ENCODE results near the gene PHLDB3. TPM values are rescaled to one million over a fixed set of nuclear protein-coding genes. Genes with fewer than 3 reads are reported as not detected.
"Not testable (repeated sequence)": the region's sequence is repeated elsewhere in the genome, so short reads cannot be mapped to it uniquely, and the experiment has no call there.

The PHLDB3 gene
- total RNA-seq, 1 experiment from 2014 or later: 33.1 TPM

- intact Hi-C loops (cut with micrococcal nuclease; ENCODE audit: unreplicated experiment): loop anchor here (5.0 to 10.0 kb wide), 2 partner anchors 58 to 210 kb away; partner anchors contain the start of gene PHLDB3
- POLR2A ChIA-PET: no interaction called here
Measured at GRCh38 chr19:43444531-43445287, 59.8 kb downstream of the PHLDB3 start.

DNA sequence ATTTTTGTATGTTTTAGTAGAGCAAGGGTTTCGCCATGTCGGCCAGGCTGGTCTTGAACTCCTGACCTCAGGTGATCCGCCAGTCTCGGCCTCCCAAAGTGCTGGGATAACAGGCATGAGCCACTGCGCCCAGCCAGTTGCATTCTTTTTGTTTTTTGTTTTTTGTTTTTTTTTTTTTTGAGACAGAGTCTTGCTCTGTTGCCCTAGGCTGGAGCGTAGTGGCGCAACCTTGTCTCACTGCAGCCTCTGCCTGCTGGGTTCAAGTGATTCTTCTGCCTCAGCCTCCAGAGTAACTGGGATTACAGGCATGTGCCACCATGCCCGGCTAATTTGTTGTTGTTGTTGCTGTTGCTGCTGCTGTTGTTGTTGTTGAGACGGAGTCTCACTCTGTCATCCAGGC, 60.5 kb downstream of the PHLDB3 start:
- H3K4me1 Mint-ChIP-seq (ENCODE audit: low read depth, unreplicated experiment); H3K9me3 Mint-ChIP-seq (ENCODE audit: unreplicated experiment); H3K4me3 Mint-ChIP-seq (ENCODE audit: unreplicated experiment); H3K36me3 Mint-ChIP-seq (ENCODE audit: insufficient read depth, unreplicated experiment); H3K9me3 ChIP-seq; H3K27ac Mint-ChIP-seq (ENCODE audit: unreplicated experiment); H3K4me3 ChIP-seq (ENCODE audit: low read depth, low read length); H3K36me3 ChIP-seq (ENCODE audit: control insufficient read depth, insufficient read depth, low read length); H3K27me3 ChIP-seq (replicated peaks; ENCODE audit: control insufficient read depth, insufficient read depth, low read length); H3K27me3 Mint-ChIP-seq (ENCODE audit: insufficient read depth, unreplicated experiment); POLR2A ChIA-PET; DNase-seq; BruUV-seq (replicated peaks); H3K4me1 ChIP-seq: not testable (repeated sequence)
- intact Hi-C loops (cut with micrococcal nuclease; ENCODE audit: unreplicated experiment): loop anchor here (10.0 kb wide), 1 partner anchor 211 kb away; no protein-coding TSS in a partner anchor
- CTCF ChIA-PET: interaction anchor here (0.6 to 1.1 kb wide), 2 partner anchors 19 to 225 kb away, joined by 3 read pairs; no protein-coding TSS in a partner anchor

More at GRCh38 chr19:43444531-43445287, 59.8 kb downstream of the PHLDB3 start:
- DNase-seq: no peak
- Mint-ChIP-seq H3K27me3 (ENCODE audit: insufficient read depth, unreplicated experiment) (peaks cover 5% of the 10 kb centered on the region), H3K27ac (ENCODE audit: unreplicated experiment) (no peak overlapping the region), H3K4me3 (ENCODE audit: unreplicated experiment) (no peak overlapping the region), H3K9me3 (ENCODE audit: unreplicated experiment) (no peaks in the 10 kb centered on the region), H3K4me1 (ENCODE audit: low read depth, unreplicated experiment) (peaks cover 5% of the 10 kb centered on the region), H3K36me3 (ENCODE audit: insufficient read depth, unreplicated experiment) (no peaks in the 10 kb centered on the region)
- H3K9me3 ChIP-seq: peaks cover 2% of the 10 kb centered on the region; the same call in 1 of the 2 replicates
- BruUV-seq (replicated peaks): no TSS peak
- CTCF ChIA-PET: interaction anchor here (0.6 kb wide), 1 partner anchor 224 kb away, joined by 3 read pairs; no protein-coding TSS in a partner anchor
- TF ChIP-seq, protein P1, sequence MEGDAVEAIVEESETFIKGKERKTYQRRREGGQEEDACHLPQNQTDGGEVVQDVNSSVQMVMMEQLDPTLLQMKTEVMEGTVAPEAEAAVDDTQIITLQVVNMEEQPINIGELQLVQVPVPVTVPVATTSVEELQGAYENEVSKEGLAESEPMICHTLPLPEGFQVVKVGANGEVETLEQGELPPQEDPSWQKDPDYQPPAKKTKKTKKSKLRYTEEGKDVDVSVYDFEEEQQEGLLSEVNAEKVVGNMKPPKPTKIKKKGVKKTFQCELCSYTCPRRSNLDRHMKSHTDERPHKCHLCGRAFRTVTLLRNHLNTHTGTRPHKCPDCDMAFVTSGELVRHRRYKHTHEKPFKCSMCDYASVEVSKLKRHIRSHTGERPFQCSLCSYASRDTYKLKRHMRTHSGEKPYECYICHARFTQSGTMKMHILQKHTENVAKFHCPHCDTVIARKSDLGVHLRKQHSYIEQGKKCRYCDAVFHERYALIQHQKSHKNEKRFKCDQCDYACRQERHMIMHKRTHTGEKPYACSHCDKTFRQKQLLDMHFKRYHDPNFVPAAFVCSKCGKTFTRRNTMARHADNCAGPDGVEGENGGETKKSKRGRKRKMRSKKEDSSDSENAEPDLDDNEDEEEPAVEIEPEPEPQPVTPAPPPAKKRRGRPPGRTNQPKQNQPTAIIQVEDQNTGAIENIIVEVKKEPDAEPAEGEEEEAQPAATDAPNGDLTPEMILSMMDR (IDR thresholded peaks at IDR 0.05; ENCODE audit: insufficient read depth in 1 of 2, low read depth in 1 of 2, low read length in 1 of 2, severe bottlenecking in 1 of 2, unreplicated experiment in 1 of 2): no peak
- no peak overlapping the region for H3K4me3 ChIP-seq (ENCODE audit: low read depth, low read length)
- H3K4me1 ChIP-seq: no peaks in the 10 kb centered on the region
- no peaks in the 10 kb centered on the region for H3K27me3 ChIP-seq (replicated peaks; ENCODE audit: control insufficient read depth, insufficient read depth, low read length)
- H3K36me3 ChIP-seq (ENCODE audit: control insufficient read depth, insufficient read depth, low read length): no peaks in the 10 kb centered on the region

DNA sequence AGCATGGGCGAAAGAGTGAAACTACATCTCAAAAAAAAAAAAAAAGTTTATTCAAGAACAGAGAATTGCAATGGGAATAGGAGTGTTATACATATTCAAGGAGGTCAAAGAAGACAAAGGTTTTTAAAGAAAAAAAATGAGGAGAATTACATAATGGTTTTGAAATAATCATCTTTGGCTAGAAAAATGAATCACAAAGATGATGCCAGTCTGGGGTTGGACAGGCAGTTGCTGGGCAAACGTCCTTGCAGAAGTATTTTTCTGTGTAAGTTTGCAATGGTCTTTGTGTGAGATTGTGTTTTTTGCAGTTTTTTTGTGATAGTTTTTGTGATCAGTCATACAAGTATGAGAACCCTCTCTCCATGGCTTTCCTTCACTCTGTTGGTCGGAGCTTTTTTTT, 62.8 kb downstream of the PHLDB3 start:
- POLR2A ChIA-PET: interaction anchor here (0.5 kb wide), 1 partner anchor 62 kb away, joined by 3 read pairs; no protein-coding TSS in a partner anchor
- CTCF ChIA-PET: no interaction called here
- no TSS peak for BruUV-seq (replicated peaks)

More for the DNA sequence above, 62.8 kb downstream of the PHLDB3 start:
- no peaks in the 10 kb centered on the region for H3K9me3 Mint-ChIP-seq (ENCODE audit: unreplicated experiment)
- intact Hi-C loops (cut with micrococcal nuclease; ENCODE audit: unreplicated experiment): loop anchor here (10.0 kb wide), 1 partner anchor 213 kb away; no protein-coding TSS in a partner anchor
- no peak overlapping the region for H3K27ac Mint-ChIP-seq (ENCODE audit: unreplicated experiment)
- no peak overlapping the region for H3K4me3 ChIP-seq (ENCODE audit: low read depth, low read length)
- TF ChIP-seq, protein P1 (IDR thresholded peaks at IDR 0.05; ENCODE audit: insufficient read depth in 1 of 2, low read depth in 1 of 2, low read length in 1 of 2, severe bottlenecking in 1 of 2, unreplicated experiment in 1 of 2): no peak
- H3K9me3 ChIP-seq: peaks cover 5% of the 10 kb centered on the region; the same call in 1 of the 2 replicates
- H3K36me3 Mint-ChIP-seq (ENCODE audit: insufficient read depth, unreplicated experiment): no peaks in the 10 kb centered on the region
- no peak for DNase-seq
- no peaks in the 10 kb centered on the region for H3K36me3 ChIP-seq (ENCODE audit: control insufficient read depth, insufficient read depth, low read length)
- H3K4me1 Mint-ChIP-seq (ENCODE audit: low read depth, unreplicated experiment): peaks cover under 1% of the 10 kb centered on the region
- no peaks in the 10 kb centered on the region for H3K4me1 ChIP-seq
- peaks cover 3% of the 10 kb centered on the region for H3K27me3 Mint-ChIP-seq (ENCODE audit: insufficient read depth, unreplicated experiment)
- no peaks in the 10 kb centered on the region for H3K27me3 ChIP-seq (replicated peaks; ENCODE audit: control insufficient read depth, insufficient read depth, low read length)
- no peak overlapping the region for H3K4me3 Mint-ChIP-seq (ENCODE audit: unreplicated experiment)

Data from Caco-2 (cell line).